Measurements from ENCODE around the gene ZMYND12. TPM values are rescaled to one million over a fixed set of nuclear protein-coding genes. Genes with fewer than 3 reads are reported as not detected.

The ZMYND12 gene
- total and polyA plus RNA-seq, 2 of the 4 experiments (the other 2 are of a cell fraction), result under 0.01 to 0.03 TPM

GRCh38 chr1:42423681-42424080 is 32.1 kb downstream of the ZMYND12 start:
- Histone ChIP-seq H4K8ac (ENCODE audit: low read depth in 2 of 2, low read length in 2 of 2) (no peak overlapping the region), H3K9me1 (ENCODE audit: insufficient read depth, low read length) (no peaks in the 10 kb centered on the region), H3K23ac (ENCODE audit: low read depth, low read length) (no peak overlapping the region), H3K36me3 (ENCODE audit: control insufficient read depth, insufficient read depth, low read length) (no peaks in the 10 kb centered on the region), H3K79me1 (ENCODE audit: low read depth in 1 of 2, low read length in 2 of 2) (no peaks in the 10 kb centered on the region), H3K56ac (ENCODE audit: extremely low read depth, insufficient read depth, low read length) (no peak overlapping the region), H3K27me3 (ENCODE audit: control insufficient read depth, insufficient read depth, low read length) (peaks cover 35% of the 10 kb centered on the region), H4K91ac (ENCODE audit: insufficient read depth, low read depth, low read length) (no peak overlapping the region), H3K4me2 (ENCODE audit: low read depth, low read length) (no peak overlapping the region), H3K4ac (ENCODE audit: low read depth, low read length) (no peak overlapping the region), H3K27ac (ENCODE audit: insufficient read depth, low read length) (no peak overlapping the region), H3K14ac (replicated peaks; ENCODE audit: low read depth, low read length) (no peak overlapping the region), H3K4me3 (ENCODE audit: insufficient read depth, low read depth, low read length) (no peak overlapping the region), H2AFZ (replicated peaks; ENCODE audit: low read length, poor library complexity) (no peak overlapping the region), H3K4me1 (ENCODE audit: control insufficient read depth, insufficient read depth, low read length) (peaks cover 3% of the 10 kb centered on the region; the same call in 1 of the 2 replicates), H2BK20ac (ENCODE audit: low read depth, low read length) (no peak overlapping the region), H3K18ac (ENCODE audit: low read depth, low read length) (no peak overlapping the region), H2AK5ac (ENCODE audit: low read depth, low read length) (no peak overlapping the region), H2BK5ac (ENCODE audit: low read depth, low read length, poor library complexity, severe bottlenecking) (no peak overlapping the region), H3K9ac (ENCODE audit: low read depth, low read length) (no peak overlapping the region), H2BK120ac (ENCODE audit: low read depth, low read length) (no peak overlapping the region), H2AK9ac (replicated peaks; ENCODE audit: low read depth, low read length, poor library complexity) (no peak overlapping the region), H4K20me1 (ENCODE audit: insufficient read depth, low read length) (no peaks in the 10 kb centered on the region), H2BK15ac (ENCODE audit: low read depth, low read length) (no peak overlapping the region), H4K5ac (ENCODE audit: low read depth, low read length) (no peak overlapping the region), H3K9me3 (ENCODE audit: control insufficient read depth, insufficient read depth, low read length) (no peaks in the 10 kb centered on the region)
- ChIA-PET POLR2A (ENCODE audit: unreplicated experiment) (no interaction called here), CTCF (no interaction called here)
- dilution Hi-C loops (cut with HindIII; ENCODE audit: low sequenced_read_pairs, unreplicated experiment) (no loop called here), intact Hi-C loops (cut with micrococcal nuclease) (no loop called here), in situ Hi-C loops (cut with MboI; ENCODE audit: low sequenced_read_pairs) (no loop called here)
- BruUV-seq (replicated peaks), result no TSS peak
- ATAC-seq (ENCODE audit: low read depth), result no peak
- TF ChIP-seq RFX5 (IDR thresholded peaks at IDR 0.05; ENCODE audit: low read depth, low read length) (no peak), MXI1 (IDR thresholded peaks at IDR 0.05; ENCODE audit: borderline replicate concordance, low read depth, low read length) (no peak)
- TF ChIP-seq, protein P1, sequence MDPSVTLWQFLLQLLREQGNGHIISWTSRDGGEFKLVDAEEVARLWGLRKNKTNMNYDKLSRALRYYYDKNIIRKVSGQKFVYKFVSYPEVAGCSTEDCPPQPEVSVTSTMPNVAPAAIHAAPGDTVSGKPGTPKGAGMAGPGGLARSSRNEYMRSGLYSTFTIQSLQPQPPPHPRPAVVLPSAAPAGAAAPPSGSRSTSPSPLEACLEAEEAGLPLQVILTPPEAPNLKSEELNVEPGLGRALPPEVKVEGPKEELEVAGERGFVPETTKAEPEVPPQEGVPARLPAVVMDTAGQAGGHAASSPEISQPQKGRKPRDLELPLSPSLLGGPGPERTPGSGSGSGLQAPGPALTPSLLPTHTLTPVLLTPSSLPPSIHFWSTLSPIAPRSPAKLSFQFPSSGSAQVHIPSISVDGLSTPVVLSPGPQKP (IDR thresholded peaks at IDR 0.05; ENCODE audit: borderline replicate concordance, low read depth, low read length), result no peak
- no peak for DNase-seq
- 40% methylated on average over 1 of the region's 3 CpGs; no CpG with 5 or more reads in 1 of the 2 experiments for WGBS, 2 experiments (ENCODE audit: extremely low coverage in 2 of 2, insufficient read length in 1 of 2)

Data from IMR-90 (cell line).